HG03139 (cell line): ENCODE measurements around the gene ING5.
A peak's percentile ranks its signal among the peaks of the same experiment; 100 is the strongest.
"Not testable (repeated sequence)": the region's sequence is repeated elsewhere in the genome, so short reads cannot be mapped to it uniquely, and the experiment has no call there.

Source experiments
- ATAC-seq: cut with Tn5 transposase; IDR thresholded peaks from one replicate; pipeline ENCODE4 v1.9.1; 2021; ENCODE audit not compliant: unreplicated experiment

The ING5 gene

DNA sequence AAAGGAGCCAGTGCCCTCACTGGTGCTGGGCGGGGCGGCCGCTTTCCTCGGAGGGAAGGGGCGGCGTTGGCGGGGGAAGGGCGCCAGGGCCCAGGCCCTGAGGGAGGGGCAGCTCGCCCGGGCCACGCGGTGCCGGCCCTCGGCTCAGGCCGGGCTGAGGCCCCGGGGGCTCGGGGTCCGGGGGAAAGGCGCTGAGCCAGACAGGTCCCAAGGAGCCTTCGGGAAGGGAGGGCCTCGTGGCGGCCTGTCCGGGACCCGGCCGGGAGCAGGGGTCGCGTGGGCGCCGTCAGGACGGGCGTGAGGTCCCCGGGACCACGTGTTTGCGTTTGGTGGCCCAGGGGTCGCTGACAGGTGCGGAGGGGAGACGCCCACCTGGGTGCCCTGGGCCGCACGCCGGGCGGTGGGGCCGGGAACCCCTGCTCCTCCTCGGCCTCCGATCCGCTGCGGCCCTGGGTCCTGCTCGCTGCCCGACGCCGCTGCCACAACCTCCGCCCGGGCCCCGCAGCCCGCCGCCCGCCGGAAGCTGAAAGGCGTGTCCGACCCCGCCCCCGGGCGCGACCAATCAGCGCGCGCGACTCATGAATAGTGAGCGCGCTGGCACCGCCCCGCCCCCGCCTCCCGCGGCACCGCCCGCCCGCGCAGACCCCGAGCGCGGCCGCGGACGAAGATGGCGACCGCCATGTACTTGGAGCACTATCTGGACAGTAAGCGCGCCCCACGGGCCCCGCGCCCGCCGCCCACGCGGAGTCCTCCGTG is at the start of gene ING5:
TSS of gene ING5 (plus strand) at position 641 of the 756 bp plus-strand sequence. CDS start at position 668, 27 bp downstream.
- peak; percentile 47 for ATAC-seq

DNA sequence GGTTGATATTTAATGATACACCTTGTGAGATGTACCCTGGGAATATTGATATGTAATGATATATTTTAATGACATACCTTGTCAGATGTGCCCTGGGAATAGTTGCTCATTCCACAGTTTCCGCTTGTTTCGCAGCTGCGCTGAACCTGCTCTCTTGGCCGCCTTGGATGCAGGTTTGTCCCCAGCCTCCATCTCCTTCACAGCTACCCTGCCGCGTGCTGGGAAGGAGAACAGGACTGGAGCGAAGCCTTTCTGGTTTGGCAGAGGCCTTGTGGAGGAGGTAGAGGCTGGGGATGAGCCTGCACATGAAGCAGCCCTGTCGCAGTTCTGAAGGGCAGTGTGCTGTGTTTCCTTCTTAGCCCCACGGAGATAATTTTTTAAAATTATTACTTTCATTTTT is 49.7 kb upstream of the ING5 start:
- no peak for ATAC-seq

DNA sequence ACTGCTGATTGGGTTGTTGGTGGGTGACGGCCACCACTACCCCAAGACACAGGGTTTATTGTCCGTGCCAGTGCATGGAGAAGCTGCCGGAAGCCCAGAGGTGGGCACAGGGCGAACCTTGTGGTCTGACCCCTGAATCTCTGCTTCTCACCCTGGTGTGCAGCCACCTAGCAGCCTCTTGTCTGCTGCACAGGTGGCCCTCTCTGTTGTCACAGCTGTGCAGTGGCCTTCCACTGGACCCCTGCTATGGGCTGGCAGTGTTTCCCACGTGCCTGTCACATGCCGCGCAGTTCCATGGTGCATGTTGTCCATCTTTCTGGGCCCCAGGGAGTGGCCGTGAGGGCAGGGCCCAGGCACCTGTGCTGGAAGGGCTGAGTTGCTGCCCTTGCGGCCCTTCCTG is 49.1 kb upstream of the ING5 start:
- no peak for ATAC-seq

DNA sequence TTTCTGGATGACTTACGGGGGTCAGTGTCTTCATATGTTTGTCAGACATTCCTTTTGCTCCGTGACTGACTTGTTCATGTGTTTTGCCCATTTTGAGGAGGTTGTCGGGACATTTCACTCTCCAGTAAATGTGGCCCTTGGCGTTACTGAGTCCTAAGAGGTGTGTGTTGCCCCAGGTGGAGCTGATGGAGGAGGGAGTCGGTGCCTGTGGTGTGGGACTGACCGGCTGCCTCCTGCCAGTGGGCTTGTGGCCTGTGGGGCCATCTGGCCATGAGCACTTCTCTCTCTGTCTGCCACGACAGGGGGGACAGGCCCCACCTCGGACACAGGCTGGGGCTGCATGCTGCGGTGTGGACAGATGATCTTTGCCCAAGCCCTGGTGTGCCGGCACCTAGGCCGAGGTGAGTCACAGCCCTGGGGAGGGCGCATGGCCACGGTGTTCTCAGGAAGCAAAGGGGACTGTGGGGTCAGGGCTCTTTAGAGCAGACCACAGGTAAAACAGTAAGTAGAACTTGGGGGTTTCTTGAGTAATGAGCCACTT is 48.6 kb upstream of the ING5 start:
- no peak for ATAC-seq

DNA sequence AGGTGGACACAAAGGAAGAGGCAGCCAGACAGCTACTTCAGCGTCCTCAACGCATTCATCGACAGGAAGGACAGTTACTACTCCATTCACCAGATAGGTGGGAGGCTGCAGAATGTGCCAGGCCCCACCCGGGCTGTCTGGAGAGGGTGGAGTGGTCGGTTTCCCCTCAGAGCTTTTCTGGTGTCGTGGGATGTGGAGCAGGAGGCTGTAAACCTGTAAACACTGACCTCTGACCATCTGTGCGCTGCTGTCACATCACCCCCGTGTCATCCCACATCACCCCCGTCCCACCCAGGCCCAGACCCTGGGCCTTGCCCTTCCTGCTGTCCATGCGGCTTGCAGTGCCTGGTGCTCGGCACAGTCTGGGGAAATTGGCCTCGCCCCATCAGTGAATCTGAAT is 47.3 kb upstream of the ING5 start:
- no peak for ATAC-seq

DNA sequence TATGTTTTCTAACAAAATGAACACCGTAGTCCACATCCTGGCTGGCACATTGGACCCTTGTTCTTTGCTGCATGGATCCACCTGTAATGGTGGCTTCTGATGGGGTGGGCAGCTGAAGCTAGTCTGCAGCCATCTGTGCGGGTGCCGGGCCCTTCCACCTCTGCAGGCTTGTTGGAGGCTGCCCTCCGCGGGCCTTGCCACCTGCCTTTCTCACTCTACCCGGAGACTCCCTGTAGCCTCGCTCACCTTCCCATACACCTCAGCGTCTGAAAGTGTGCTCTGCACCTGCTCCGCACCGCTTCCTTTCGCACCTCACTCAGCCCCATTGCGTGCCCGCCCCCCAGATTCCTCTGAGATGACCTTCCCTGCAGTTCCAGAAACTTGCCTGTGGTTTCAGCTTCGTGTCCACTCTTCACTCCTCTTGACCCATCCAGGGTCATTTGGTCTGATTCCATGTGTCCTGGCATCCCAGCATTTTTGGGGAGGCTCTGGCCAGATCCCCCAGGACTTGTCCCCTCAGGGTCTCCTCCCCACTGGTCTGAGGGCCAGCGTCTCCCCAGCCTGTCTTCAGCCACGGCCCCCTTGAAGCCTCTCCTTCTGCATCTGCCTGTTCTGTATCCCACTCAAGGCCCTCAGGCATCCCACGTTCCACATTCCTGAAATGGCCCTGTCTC is 46.2 kb upstream of the ING5 start:
- no peak for ATAC-seq

DNA sequence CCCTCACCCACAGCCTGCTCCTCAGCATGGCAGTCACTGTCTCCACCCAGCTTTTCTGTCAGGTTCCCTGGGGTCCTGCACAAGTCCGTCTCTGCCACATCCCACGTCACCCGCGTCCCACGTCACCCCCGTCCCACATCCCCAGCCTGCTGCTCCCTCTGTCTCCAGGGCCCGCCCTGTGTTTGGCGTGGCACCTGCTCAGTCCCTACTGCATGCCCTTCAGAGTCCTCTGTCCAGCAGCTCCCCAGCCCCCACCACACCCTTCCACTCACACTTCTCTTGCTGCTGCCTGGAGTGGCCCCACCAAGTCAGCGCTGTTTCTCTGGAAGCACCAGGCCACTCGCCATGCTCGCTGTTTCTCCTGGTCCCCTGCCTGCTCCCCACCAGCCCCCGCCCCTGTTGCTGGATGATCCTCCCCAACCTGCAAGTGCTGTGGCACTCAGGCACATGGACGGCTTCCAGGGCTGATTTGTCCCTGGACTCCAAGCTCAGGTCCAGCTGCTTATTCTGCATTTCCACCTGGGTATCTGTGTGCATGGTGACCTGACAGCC is 45.6 kb upstream of the ING5 start:
- no peak for ATAC-seq

DNA sequence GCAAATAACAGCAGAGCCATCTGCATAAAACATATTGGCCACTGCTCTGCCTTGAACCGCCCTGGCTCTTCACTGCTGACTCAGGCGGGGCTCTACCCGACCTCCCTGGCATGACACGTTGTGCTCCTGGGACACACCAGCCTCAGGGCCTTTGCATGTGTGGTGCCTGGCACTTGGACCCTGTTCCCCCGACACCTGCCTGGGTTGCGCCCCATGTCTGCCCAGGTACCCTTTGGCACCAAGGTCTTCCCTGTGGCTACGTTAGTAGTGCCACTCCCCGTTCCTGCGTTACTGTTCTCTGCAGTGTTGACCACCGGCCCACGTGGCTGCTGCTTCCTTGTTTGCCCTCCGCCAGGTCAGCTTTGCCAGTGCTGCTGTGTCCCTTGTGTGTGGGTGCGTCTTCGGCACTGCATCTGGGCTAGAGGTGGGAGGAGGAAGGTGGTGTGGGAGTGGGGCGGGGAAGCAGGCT is 44.0 kb upstream of the ING5 start:
- no peak for ATAC-seq

DNA sequence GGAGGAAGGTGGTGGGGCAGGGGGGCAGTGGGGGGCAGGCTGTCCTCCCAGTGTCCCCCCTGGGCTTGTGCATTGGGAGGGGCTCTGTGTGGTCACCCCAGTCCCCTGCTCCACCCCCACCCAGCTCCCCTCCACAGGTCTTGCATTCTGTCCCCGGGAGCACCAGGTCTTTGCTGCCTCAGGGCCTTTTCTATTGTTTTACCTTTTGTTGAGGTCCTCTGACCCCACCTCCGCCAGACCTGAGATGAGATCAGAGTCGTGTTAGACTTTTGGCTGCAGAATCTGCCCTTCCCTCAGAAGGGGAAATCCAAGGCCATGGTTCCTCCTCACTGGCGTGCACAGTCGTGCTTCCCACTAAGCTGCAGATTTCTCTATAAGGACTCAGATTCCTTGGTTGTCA is 43.5 kb upstream of the ING5 start:
- ATAC-seq = no peak

DNA sequence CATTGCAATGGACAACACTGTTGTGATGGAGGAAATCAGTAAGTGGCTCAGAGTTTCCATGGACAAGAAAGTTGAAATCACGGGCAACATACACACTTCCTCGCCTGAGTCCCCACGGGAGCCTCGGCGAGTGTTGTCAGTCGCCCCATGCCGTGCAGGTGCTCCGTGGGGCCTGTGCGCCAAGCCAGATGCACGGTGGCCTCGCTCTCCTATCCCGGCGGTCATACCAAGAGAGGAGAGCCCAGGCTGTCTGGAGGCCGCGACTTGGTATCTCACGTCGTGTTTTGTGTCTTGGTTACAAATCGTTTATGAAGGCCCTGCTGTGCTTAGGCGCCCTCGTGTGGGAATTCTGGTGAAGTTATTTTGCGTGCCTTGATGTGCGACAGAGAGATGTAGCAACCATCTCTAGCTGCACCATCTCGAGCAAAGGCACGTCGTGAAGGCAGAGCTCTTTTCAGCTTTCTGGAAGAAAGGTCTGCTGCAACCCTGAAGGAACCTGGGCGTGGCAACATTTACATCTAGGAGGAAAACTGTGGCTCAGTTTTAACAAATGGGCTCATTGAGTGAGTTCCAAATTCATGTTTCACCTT is 42.6 kb upstream of the ING5 start:
- ATAC-seq = no peak

DNA sequence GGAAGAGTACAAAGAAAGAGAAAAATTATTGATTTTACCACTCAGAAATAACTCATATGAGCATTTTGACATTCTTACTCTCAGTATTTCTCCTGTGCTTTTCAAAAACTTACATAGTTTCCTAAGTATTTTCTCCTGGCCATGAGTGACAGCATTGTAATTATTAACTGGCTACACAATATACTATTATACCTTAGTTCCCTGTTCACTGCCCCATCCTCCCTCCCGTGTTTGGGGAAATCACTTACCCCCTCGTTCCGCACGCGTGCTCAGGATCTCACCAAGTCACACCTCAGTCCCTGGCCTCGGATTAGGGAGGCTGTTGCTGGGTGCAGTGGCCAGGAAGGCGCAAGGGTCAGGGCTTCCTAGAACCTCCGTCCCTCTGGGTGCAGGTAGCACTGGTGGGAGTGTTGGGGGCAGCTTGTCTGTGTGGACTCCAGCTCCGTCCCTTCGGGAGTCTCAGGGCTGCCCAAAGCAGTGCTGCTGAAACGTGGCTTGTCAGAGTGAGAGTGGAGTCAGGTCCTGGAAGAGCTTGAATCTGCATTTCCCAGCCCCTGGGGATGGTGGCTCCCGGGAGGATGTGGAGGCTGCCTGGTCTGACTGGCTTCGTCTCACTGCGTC is 41.1 kb upstream of the ING5 start:
- no peak for ATAC-seq

DNA sequence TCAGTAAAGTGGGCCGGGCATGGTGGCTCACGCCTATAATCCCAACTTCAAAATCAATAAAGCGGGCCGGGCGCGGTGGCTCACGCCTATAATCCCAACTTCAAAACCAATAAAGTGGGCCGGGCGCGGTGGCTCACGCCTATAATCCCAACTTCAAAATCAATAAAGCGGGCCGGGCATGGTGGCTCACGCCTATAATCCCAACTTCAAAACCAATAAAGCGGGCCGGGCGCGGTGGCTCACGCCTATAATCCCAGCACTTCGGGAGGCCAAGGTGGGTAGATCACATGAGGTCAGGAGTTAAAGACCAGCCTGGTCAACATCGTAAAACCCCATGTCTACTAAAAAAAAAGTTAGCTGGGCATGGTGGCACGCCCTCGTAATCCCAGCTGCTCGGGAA is 39.1 kb upstream of the ING5 start:
- not testable (repeated sequence) for ATAC-seq

DNA sequence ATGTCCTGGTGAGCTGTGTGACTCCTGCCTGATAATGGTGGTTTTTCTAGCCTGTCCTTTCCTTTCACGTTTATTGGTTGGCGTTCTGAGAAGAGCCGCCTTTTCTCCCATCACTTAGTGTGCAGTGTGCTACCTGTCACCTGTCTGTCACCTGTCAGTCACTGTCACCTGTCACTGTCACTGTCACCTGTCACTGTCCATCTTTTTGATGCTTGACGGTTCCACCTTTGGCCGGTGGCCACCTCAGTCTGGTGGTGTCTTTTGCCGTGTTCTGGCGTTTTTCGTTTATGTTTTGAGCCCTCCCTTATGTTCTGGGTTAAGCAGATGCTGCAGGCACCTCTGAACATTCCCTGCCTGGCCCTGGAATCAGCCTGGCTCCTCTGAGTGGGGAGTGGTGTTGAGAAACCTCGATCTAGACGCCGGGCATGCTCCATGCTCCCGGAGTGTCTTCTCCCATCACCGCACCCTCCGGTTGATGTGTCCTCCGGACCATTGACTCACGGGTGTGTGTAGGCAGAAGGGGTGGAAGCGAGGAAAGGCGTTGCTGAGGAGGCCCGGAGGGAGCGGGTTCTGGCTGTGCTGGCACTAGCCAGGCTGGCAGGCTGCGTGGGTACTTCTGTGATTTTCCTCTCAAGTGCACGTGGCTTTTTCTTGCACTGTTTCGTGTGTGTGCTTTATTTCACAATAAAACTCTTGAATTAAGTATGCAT is 36.0 kb upstream of the ING5 start:
- no peak for ATAC-seq

DNA sequence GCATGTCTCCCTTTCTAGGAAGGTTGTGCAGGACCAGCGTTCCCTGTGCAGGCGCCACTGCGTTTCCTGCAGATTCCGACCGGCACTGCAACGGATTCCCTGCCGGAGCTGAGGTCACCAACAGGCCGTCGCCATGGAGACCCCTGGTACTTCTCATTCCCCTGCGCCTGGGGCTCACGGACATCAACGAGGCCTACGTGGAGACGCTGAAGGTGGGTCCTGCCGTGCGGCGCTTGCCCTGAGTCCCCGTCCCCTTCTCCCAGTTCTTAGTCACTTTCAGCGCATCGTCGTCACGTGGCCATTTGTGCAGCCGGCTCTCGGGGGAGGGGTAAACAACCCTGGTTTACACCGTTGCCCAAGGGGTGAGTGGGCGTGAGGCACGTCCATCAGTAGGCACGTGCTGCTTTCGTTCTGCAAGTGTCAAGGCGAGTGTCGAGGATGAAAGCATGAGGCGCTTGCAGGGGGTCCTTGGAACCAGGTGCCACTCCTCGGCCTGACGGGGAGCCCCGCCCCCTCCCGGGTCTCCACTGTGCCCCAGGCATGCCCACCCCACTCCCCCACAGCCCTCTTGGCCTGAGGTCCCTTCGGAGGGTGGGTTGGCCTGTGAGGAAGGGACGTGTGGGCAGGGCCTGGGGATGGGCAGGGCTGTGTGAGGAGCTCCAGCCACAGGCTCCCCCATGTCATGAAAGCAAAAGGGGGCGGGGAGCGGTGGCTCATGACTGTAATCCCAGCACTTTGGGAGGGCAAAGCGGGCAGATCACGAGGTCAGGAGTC is 35.0 kb upstream of the ING5 start:
- no peak for ATAC-seq

DNA sequence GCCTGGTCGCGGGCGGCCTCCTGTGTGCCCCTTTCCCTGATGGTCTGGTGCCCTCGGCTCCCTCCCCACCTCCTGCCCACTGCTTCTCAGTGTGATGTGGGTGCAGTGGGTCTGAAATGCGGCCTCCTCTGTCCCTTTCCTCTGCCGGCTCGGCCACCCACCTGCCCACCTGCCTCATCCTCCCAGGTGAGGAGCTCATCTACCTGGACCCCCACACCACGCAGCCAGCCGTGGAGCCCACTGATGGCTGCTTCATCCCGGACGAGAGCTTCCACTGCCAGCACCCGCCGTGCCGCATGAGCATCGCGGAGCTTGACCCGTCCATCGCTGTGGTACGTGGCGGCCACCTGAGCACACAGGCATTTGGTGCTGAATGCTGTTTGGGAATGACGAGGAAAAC is 33.5 kb upstream of the ING5 start:
- no peak for ATAC-seq

DNA sequence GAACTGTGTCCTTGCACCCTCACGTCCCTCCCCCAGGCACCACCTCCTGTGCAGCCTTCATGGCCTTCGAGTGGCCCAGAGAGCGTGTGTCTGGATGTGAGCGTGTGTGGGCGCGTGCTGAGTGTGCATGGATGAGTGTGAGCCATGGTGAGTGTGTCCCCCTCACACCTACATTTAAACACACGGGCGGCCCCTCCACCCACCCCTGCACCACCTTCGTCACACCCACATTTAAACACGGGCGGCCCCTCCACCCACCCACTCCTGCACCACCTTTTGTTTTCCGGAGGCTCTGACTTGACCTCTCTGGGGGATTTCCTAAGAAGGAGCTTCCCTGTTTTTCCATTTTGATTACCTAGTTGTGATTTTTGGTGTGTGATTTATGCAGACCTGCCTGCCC is 33.0 kb upstream of the ING5 start:
- ATAC-seq = no peak

DNA sequence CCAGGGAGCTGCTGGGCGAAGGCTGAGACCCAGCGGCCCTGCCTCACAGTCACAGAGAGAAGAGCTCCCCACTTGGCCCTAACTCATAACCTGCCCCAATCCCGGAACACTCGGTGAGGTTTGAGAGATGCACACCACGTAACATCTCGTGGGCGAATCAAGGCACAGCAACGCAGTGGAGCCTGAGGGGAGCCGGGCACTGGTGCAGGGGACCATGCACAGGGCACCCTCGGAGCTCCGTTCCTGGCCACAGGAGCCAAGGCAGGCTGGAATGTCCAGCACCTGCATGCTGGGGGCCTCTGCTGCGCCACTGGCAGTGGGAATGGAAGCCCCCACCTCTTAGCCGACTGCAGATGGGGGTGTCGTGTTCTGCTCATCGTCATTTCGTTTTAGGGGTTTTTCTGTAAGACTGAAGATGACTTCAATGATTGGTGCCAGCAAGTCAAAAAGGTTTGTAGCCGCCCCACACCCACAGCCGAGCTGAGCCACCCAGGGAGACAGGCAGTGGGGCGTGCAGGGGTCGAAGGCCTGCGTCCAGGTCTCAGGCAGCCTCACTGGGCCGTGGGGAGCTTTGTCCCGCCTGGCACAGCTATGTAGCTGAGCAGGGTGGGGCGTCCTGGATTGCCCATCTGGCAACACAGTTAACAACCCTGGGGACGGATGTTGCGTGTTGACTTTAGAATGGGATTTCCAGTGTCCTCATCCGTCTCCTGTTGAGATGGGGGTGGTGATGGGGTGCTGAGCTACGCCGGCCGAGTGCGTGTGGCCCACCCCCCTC is 31.3 kb upstream of the ING5 start:
- no peak for ATAC-seq

DNA sequence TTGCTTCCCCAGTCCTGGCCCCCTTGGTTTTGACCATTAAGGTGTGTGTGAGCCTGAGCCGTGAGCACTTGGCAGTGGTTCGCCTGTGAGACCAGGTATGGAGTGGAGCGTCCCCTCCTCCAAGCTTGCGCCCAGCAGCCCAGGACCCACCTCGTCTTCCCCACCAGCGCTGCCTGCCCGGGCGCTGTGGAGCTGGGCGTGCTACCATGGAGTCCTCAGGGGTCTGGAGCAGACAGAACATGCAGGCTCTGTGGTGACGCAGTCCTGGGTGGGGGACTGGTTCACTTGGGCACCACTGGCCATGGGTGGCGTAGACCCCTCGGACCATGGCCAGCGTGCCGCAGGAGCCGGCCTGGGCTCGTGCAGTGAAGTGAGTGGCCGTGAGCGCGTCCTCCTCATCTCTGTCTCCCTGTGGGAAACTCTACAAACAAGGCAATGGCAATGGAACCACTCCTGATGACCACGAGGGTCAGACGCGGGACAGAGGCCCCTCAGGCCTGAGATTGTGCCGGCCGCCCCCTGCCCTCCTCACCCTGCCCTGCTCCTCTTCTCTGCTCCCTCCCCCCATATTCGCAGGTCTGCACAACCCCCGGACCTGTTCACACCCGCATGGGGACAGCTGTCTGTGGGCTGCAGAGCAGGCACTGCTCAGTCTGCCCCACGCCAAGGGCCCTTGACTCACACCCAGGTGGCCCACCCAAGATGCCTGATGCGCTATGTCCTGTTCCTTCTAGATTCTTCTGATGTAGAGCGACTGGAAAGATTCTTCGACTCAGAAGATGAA is 30.2 kb upstream of the ING5 start:
- ATAC-seq = no peak
